Mammary epithelial cell (primary cell): ENCODE measurements around the gene CTSF.

Experiments used
- CTCF ChIP-seq, 2 donors: IDR thresholded peaks in 1 of 2; conservative IDR thresholded peaks in 1 of 2; 2 replicates each; pipeline ENCODE4 v1.5.1; 2011 to 2012; ENCODE audit warnings: inconsistent platforms in 2 of 2, low read length in 2 of 2, mild to moderate bottlenecking in 2 of 2, control low read depth in 1 of 2, low read depth in 1 of 2; ENCODE audit not compliant: insufficient read depth in 1 of 2; ENCODE audit errors: extremely low read depth in 1 of 2
- EZH2 ChIP-seq: IDR thresholded peaks from 2 replicates; pipeline ENCODE4 v1.6.1; 2012; ENCODE audit warnings: low read length, inconsistent platforms, borderline replicate concordance

GRCh38 chr11:66579017-66579606 lies 10.7 kb upstream of the CTSF start:
- TF ChIP-seq CTCF (conservative IDR thresholded peaks at IDR 0.05 in 1 of 2, IDR thresholded peaks at IDR 0.05 in 1 of 2; ENCODE audit: extremely low read depth in 1 of 2, insufficient read depth in 1 of 2, low read depth in 1 of 2, low read length in 2 of 2): peak; percentile 68 to 81
- no peak for TF ChIP-seq EZH2
